Loucy (cell line): Measurements from ENCODE around the gene FBRSL1.

Source experiments
- H2AFZ ChIP-seq: fragments of 200-600 bp; sonication (generic); 2 replicates; pipeline ENCODE4 v1.6.0; 2016; ENCODE audit warnings: antibody characterized with exemption, mild to moderate bottlenecking, low read length, moderate library complexity
- H3F3A ChIP-seq: fragments of 200-600 bp; 2 replicates; pipeline ENCODE4 v1.6.0; 2016; ENCODE audit warnings: antibody characterized with exemption, low read depth, mild to moderate bottlenecking
- H3K27me3 ChIP-seq: fragments of 200-600 bp; sonication (generic); 2 replicates; pipeline ENCODE4 v1.6.1; 2014; ENCODE audit warnings: low read length, mild to moderate bottlenecking; ENCODE audit not compliant: insufficient read depth, poor library complexity, severe bottlenecking
- H3K36me3 ChIP-seq: fragments of 200-600 bp; sonication (generic); 2 replicates; pipeline ENCODE4 v1.6.1; 2016; ENCODE audit warnings: low read length; ENCODE audit not compliant: insufficient read depth
- H3K4me1 ChIP-seq: fragments of 200-600 bp; sonication (generic); 2 replicates; pipeline ENCODE4 v1.5.1; 2014; ENCODE audit warnings: low read length, mild to moderate bottlenecking; ENCODE audit not compliant: insufficient read depth, poor library complexity, severe bottlenecking
- H3K4me2 ChIP-seq: fragments of 200-600 bp; sonication (generic); 2 replicates; pipeline ENCODE4 v1.6.0; 2014; ENCODE audit warnings: antibody characterized with exemption, low read length, low read depth, mild to moderate bottlenecking; ENCODE audit not compliant: poor library complexity, severe bottlenecking
- H3K4me3 ChIP-seq: fragments of 200-600 bp; sonication (generic); 2 replicates; pipeline ENCODE4 v1.5.1; 2014; ENCODE audit warnings: low read length, mild to moderate bottlenecking, mixed read lengths; ENCODE audit not compliant: poor library complexity, severe bottlenecking
- H3K79me2 ChIP-seq: fragments of 200-600 bp; sonication (generic); 2 replicates; pipeline ENCODE4 v1.6.1; 2014; ENCODE audit warnings: low read length; ENCODE audit not compliant: insufficient read depth
- H3K9ac ChIP-seq: fragments of 200-600 bp; sonication (generic); 2 replicates; pipeline ENCODE4 v1.6.0; 2014; ENCODE audit warnings: mild to moderate bottlenecking, low read depth, low read length, moderate library complexity; ENCODE audit not compliant: poor library complexity, severe bottlenecking
- H3K9me2 ChIP-seq: fragments of 200-600 bp; sonication (generic); replicated peaks from 2 replicates; pipeline ENCODE4 v1.6.1; 2016; ENCODE audit warnings: low read depth, low read length, mixed read lengths
- H3K9me3 ChIP-seq: fragments of 200-600 bp; sonication (generic); 2 replicates; pipeline ENCODE4 v1.6.1; 2014; ENCODE audit warnings: mild to moderate bottlenecking, antibody characterized with exemption, low read length, low read depth; ENCODE audit not compliant: insufficient read depth
- H4K20me1 ChIP-seq: fragments of 200-600 bp; sonication (generic); 2 replicates; pipeline ENCODE4 v1.6.0; 2014; ENCODE audit warnings: antibody characterized with exemption, low read length, mild to moderate bottlenecking; ENCODE audit not compliant: insufficient read depth, poor library complexity, severe bottlenecking
- EZH2phosphoT487 ChIP-seq: fragments of 200-600 bp; IDR thresholded peaks from 2 replicates; pipeline ENCODE4 v1.6.1; 2018; ENCODE audit warnings: antibody characterized with exemption, mild to moderate bottlenecking, moderate library complexity, borderline replicate concordance
- TF ChIP-seq, protein P1 (sequence below): fragments of 200-600 bp; sonication (generic); conservative IDR thresholded peaks from 2 replicates; pipeline ENCODE4 v1.5.1; 2014; ENCODE audit warnings: mild to moderate bottlenecking, antibody characterized with exemption, low read length

FBRSL1 gene

DNA sequence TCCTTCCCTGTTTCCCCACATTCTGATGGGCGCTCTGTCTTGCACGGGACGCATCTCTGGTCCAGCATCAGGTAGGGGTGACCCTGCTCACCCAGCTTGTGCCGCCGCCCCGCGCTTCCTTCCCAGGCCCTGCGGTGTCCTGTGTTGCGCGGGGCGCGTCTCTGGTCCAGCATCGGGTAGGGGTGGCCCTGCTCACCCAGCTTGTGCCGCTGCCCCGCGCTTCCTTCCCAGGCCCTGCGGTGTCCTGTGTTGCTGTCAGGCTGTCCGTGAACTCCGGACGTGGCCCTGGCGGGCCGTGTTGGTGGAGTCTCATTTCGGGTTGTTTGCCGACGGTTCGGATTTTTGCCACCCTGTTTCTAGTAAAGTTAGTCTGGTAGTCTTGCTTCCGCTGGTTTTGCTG lies 6.8 kb downstream of the FBRSL1 start:
- H4K20me1 ChIP-seq: peaks cover 86% of the 10 kb centered on the region

DNA sequence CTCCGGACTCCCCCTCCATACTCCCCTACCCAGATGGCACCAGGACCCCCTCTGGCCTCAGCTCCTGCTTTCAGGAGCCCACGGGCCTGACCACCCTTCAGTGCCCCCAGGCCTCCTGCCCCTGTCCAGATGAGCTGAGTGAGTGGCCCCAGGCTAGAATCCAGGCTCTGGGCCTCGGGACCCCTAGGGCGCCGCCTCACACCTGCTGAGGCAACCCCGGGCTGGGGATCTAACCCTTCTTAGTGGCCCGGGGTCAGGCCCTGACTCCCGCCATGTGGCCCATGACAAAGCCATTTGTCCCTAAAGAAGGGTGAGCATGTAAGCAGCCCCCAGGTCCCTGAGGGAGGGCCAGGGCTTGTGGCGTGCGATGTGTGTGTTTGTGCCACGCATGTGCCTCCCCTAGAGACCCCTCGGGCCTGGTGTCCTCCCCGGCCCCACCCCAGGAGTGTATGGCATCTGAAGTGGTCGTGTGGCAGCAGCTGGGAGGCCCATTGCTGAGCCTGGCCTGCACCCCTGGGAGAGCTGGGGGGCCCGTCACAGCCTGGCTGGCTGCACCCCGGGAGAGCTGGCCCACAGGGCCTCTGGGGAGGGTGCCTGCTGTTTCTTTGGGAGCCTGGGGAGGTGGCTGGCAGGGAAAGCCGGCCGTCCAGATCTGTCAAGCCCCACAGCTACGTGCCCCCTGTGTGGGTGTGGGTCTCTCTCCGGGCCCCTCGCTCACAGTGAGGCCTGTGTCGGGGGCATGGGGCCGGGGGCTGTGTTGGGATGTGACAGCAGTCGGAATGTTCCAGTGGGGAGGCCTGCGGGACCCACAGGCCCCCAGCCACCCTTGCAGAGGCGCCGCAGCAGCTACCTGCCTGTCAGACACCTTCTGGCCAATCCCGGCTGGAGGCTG lies 7.8 kb downstream of the FBRSL1 start:
- no peaks in the 10 kb centered on the region for H3F3A ChIP-seq
- H3K36me3 ChIP-seq: no peaks in the 10 kb centered on the region
- H3K9me3 ChIP-seq: no peaks in the 10 kb centered on the region
- TF ChIP-seq, protein P1, sequence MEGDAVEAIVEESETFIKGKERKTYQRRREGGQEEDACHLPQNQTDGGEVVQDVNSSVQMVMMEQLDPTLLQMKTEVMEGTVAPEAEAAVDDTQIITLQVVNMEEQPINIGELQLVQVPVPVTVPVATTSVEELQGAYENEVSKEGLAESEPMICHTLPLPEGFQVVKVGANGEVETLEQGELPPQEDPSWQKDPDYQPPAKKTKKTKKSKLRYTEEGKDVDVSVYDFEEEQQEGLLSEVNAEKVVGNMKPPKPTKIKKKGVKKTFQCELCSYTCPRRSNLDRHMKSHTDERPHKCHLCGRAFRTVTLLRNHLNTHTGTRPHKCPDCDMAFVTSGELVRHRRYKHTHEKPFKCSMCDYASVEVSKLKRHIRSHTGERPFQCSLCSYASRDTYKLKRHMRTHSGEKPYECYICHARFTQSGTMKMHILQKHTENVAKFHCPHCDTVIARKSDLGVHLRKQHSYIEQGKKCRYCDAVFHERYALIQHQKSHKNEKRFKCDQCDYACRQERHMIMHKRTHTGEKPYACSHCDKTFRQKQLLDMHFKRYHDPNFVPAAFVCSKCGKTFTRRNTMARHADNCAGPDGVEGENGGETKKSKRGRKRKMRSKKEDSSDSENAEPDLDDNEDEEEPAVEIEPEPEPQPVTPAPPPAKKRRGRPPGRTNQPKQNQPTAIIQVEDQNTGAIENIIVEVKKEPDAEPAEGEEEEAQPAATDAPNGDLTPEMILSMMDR: no peak
- TF ChIP-seq EZH2phosphoT487: no peak
- H3K9ac ChIP-seq: no peak overlapping the region
- H3K4me1 ChIP-seq: peaks cover 33% of the 10 kb centered on the region
- no peak overlapping the region for H3K4me2 ChIP-seq
- H3K79me2 ChIP-seq: peaks cover 99% of the 10 kb centered on the region
- no peaks in the 10 kb centered on the region for H3K27me3 ChIP-seq
- H2AFZ ChIP-seq: no peak overlapping the region
- peaks cover 86% of the 10 kb centered on the region for H4K20me1 ChIP-seq
- no peak overlapping the region for H3K4me3 ChIP-seq
- H3K9me2 ChIP-seq: no peaks in the 10 kb centered on the region

More for the DNA sequence above, 6.8 kb downstream of the FBRSL1 start:
- no peaks in the 10 kb centered on the region for H3K9me3 ChIP-seq
- no peaks in the 10 kb centered on the region for H3F3A ChIP-seq
- no peak overlapping the region for H2AFZ ChIP-seq
- peak overlapping the region; percentile 99 for H3K4me2 ChIP-seq
- H3K79me2 ChIP-seq: peaks cover 100% of the 10 kb centered on the region
- no peaks in the 10 kb centered on the region for H3K27me3 ChIP-seq
- H3K4me1 ChIP-seq: peaks cover 36% of the 10 kb centered on the region
- TF ChIP-seq, protein P1: no peak
- no peak overlapping the region for H3K9ac ChIP-seq
- no peaks in the 10 kb centered on the region for H3K36me3 ChIP-seq
- no peaks in the 10 kb centered on the region for H3K9me2 ChIP-seq
- H3K4me3 ChIP-seq: no peak overlapping the region

DNA sequence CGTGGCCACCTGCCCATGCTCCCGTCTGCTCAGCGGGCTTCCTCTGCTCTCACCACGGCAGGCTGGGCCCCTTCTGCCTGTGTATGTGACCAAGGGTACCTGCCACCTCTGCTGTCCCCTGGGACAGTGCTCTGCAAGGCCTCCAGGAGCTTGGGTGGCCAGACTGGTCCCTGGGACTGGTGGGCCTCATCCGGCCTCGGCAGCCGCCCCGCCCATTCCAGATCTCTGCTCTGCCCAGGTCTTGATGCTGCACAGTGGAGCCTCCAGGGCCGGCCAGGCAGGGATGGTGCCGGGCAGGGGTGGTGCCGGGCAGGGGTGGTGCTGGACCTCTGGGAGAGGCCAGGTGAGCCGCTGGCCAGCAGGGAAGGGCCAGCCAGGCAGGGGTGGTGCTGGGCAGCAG lies 9.0 kb downstream of the FBRSL1 start:
- Histone ChIP-seq H3F3A (no peaks in the 10 kb centered on the region), H4K20me1 (peaks cover 86% of the 10 kb centered on the region), H2AFZ (no peak overlapping the region), H3K9me3 (no peaks in the 10 kb centered on the region), H3K79me2 (peaks cover 99% of the 10 kb centered on the region), H3K4me1 (peaks cover 25% of the 10 kb centered on the region), H3K4me3 (no peak overlapping the region), H3K9me2 (no peaks in the 10 kb centered on the region), H3K4me2 (no peak overlapping the region), H3K9ac (no peak overlapping the region), H3K36me3 (no peaks in the 10 kb centered on the region), H3K27me3 (no peaks in the 10 kb centered on the region)
- TF ChIP-seq, protein P1: no peak
- no peak for TF ChIP-seq EZH2phosphoT487
